Tongue (tissue), 2 donors: ENCODE data around the gene ARIH1. TPM values are rescaled to one million over a fixed set of nuclear protein-coding genes. Genes with fewer than 3 reads are reported as not detected.
"Not testable (repeated sequence)": the region's sequence is repeated elsewhere in the genome, so short reads cannot be mapped to it uniquely, and the experiment has no call there.

Experiments used
- DNase-seq: peaks from one replicate; pipeline ENCODE4 v3.0.0-alpha.2; 2015
- total RNA-seq: library from RNA; depleted of rRNA; stranded (reverse); fragments of >200 nt; gene quantifications from one replicate; pipeline ENCODE4 v1.2.3, GENCODE V29; 2014

Gene ARIH1
- 70.5 TPM for total RNA-seq

- peak; percentile 99 for DNase-seq
Measured at GRCh38 chr15:72473614-72474465, at the start of gene ARIH1. Gene ARIH1 (plus strand): TSS chr15:72474330. CDS start chr15:72474640, 310 bp downstream.

- DNase-seq, result no peak
Measured at GRCh38 chr15:72426753-72427152, 47.4 kb upstream of the ARIH1 start.

- no peak for DNase-seq
Measured at GRCh38 chr15:72437650-72438316, 36.3 kb upstream of the ARIH1 start.

DNA sequence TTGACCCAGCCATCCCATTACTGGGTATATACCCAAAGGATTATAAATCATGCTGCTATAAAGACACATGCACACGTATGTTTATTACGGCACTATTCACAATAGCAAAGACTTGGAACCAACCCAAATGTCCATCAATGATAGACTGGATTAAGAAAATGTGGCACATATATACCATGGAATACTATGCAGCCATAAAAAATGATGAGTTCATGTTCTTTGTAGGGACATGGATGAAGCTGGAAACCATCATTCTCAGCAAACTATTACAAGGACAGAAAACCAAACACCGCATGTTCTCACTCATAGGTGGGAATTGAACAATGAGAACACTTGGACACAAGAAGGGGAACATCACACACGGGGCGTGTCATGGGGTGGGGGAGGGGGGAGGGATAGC, 31.3 kb upstream of the ARIH1 start:
- DNase-seq, result not testable (repeated sequence)

DNA sequence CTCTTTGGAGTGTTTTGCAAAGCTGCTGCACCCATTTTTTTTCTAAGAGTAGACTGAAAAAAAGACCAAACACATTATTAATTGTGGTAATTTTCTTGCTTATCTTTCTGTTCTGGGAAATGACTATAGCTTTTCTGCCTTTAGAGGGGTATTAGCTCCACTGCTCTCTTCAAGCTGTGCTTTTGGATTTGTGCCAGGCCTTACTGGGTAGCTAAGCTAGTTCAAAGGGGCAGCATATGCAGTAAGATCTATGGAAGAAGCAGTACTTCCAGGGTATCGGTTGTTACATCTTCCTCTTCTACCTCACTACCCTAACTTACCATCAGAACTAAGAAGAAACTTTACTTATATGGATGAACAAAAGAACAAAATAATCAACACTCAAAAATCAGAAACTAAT, 28.7 kb upstream of the ARIH1 start:
- peak; percentile 27 for DNase-seq

DNA sequence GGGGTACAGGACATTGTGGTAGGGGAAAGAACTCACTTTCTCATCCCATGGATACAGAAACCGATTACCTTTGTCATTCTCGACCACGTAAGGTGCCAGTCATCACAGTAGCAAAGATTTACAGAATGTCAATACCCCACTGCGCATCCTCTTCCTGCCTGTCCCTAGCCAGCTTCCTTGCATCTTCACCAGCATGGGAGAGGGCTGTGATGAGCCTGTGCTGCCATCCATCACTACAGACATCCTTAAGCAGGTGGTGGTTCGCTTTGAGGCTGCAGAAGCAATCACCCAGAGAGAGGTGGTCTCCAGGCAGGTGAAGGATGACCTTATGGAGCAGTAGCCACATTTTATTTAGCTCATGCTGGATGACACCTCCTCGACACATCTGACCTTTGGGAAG, 23.3 kb upstream of the ARIH1 start:
- DNase-seq, result no peak

DNA sequence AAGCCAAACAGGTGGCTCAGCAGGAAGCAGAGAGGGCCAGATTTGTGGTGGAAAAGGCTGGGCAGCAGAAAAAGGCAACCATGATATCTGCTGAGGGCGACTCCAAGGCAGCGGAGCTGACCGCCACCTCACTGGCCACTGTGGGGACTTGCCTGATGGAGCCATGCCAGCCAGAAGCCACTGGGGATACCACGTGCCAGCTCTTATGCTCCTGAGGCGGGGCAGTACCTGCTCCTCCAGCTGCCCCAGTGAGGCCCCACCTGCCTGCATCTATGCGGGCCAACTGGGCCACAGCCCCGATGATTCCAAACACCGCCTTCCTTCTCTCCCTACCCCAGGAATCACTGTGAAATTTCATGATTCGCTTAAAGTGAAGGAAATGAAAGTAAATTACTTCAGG, 22.9 kb upstream of the ARIH1 start:
- DNase-seq, result no peak

- DNase-seq, result no peak
Measured at GRCh38 chr15:72456684-72457083, 17.4 kb upstream of the ARIH1 start.

- DNase-seq, result no peak
Measured at GRCh38 chr15:72460402-72460801, 13.7 kb upstream of the ARIH1 start.

DNA sequence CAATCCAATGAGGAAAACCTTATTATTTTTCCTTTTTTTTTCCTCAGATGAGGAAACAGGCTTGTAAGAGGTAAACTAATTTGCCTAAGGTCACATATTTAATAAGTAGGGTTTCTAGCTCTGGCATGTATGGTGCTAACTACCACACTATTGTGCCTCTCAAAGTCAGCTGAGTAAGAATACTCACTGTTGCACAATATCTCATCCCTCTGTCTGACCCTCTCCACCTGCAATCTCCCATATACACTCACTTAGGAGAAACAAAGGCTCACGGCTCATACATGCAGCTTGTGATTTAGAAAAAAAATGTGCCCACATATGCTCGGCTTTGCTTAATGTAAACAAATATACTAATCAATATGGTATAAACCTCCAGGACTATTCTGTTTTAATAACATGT, 10.4 kb upstream of the ARIH1 start:
- DNase-seq, result no peak

- no peak for DNase-seq
Measured at GRCh38 chr15:72464251-72464650, 9.9 kb upstream of the ARIH1 start.

DNA sequence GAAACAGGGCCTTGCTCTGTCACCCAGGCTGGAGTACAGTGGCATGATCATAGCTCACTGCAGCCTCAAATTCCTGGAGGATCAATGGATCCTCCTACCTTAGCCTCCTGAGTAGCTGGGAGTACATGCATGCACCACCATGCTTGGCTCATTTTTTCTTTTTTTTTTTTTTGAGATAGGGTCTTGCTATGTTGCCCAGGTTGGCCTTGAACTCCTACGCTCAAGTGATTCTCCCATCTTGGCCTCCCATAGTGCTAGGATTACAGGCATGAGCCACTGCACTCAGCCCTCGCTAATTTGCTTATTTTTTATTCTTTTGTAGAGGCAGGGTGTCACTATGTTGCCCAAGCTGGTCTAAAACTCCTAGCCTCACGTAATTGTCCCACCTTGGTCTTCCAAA, 6.0 kb upstream of the ARIH1 start:
- DNase-seq, result no peak

- peak; percentile 48 for DNase-seq
Measured at GRCh38 chr15:72472992-72473610, 1.0 kb upstream of the ARIH1 start.

GRCh38 chr15:72474466-72474911, 359 bp downstream of the ARIH1 start:
- DNase-seq, result no peak

GRCh38 chr15:72474912-72475628, 940 bp downstream of the ARIH1 start:
- peak; percentile 85 for DNase-seq

DNA sequence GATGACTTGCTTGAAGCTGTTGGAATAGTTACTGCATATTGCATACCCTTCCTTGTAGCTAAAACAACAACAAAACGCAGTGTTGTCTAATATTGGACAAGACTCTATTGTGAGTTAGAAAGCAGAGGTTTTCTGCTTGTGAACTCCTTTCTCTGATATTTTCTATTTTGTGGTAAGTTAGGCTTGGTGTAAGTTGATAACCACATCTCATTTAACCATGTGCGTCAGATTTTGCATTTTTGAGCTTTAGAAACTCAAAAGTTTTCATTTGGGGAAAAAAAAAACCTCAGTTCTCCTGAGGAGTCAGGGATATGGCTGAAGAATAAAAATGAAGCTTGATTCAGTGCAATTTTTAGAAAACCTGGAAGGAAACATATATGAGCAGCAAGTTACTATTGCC, 1.5 kb downstream of the ARIH1 start:
- no peak for DNase-seq

GRCh38 chr15:72476330-72476729, 2.2 kb downstream of the ARIH1 start:
- not testable (repeated sequence) for DNase-seq

DNA sequence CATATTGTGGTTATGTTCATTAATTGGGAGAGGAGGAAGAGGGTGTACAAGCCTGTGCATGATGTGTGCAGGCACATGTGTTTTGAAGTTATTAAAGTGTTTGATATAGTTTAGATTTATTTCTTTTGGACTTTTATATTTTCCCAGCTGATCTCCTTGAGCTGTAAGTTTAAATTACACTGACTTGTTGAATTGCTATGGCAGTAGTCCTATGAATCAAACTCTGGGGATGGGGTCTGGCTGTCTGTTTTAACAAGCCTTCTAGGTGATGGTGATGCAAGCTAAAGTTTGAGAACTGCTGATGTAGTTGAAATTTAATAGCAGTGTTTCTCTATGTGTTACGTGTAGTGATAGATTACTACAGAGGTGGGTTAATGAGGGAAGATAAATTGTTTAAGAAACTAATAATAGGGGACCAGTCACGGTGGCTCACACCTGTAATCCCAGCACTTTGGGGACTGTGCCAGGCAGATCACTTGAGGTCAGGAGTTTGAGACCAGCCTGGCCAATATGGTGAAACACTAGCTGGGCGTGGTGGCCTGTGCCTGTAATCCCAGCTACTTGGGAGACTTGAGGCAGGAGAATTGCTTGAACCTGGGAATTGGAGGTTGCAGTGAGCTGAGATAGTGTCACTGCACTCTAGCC, 7.0 kb downstream of the ARIH1 start:
- no peak for DNase-seq

DNA sequence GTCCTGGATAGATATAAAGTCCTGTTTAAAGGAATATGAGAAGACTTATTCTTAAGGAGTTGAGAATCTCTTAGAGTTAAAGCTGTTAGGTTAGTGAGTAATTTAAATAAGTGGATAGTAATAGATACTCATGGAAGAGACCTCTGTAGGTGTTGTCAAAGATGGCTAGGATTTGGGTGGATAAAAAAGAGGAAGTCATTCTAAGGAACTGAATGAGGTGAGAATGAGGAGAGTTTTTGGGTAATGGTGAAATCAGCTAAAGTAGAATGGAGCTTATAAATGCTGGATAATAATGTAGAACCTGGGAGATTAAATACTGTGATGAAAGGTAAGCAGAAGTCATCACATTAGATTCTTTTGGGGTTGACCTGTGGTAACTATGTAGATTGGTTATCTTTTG, 8.1 kb downstream of the ARIH1 start:
- DNase-seq, result no peak

GRCh38 chr15:72483279-72483678, 9.1 kb downstream of the ARIH1 start:
- DNase-seq, result no peak

DNA sequence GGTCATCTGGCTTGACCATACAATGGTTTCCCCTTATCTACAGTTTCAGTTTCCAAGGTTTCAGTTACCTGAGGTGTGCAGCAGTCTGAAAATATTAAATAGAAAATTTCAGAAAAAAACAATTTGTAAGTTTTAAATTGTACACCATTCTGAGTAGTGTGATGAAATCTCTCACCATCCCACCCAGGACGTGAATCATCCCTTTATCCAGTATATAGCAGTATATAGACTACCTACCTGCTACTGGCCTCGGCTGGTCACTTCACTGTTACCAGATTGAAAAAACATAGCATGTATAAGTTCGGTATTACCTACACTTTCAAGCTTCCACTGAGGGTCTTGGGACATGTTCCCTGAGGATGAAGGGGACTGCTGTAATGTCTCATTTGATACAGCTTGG, 12.0 kb downstream of the ARIH1 start:
- DNase-seq, result no peak
